ENCODE measurements around the gene CD53.

Gene CD53

DNA sequence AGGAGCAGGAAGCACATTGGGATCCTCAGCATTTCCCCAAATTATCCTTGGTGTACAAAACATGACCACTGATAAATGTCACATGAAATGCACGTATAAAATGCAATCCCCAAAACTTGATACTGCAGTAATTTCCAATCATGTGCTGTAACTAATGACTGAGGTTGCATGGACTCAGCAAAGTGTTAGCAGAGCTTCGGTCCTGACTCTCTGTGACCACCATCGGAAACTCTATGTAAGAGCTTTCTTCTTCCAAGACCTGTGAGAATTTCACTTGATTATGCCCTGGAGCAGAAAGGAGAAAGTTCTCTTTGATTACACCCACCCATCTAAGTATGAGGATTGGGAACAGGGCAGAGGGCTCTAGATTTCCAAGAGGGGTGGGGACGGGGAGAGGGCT lies 908 bp downstream of the CD53 start:
- H3K36me3 ChIP-seq (ENCODE audit: insufficient read depth, low read length), result peaks cover 19% of the 10 kb centered on the region
- TF ChIP-seq, protein P1, sequence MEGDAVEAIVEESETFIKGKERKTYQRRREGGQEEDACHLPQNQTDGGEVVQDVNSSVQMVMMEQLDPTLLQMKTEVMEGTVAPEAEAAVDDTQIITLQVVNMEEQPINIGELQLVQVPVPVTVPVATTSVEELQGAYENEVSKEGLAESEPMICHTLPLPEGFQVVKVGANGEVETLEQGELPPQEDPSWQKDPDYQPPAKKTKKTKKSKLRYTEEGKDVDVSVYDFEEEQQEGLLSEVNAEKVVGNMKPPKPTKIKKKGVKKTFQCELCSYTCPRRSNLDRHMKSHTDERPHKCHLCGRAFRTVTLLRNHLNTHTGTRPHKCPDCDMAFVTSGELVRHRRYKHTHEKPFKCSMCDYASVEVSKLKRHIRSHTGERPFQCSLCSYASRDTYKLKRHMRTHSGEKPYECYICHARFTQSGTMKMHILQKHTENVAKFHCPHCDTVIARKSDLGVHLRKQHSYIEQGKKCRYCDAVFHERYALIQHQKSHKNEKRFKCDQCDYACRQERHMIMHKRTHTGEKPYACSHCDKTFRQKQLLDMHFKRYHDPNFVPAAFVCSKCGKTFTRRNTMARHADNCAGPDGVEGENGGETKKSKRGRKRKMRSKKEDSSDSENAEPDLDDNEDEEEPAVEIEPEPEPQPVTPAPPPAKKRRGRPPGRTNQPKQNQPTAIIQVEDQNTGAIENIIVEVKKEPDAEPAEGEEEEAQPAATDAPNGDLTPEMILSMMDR (IDR thresholded peaks at IDR 0.05; ENCODE audit: low read length), result no peak
- TF ChIP-seq EZH2 (IDR thresholded peaks at IDR 0.05; ENCODE audit: borderline replicate concordance, low read length), result no peak
- peak overlapping the region; percentile 96 for H3K9ac ChIP-seq (ENCODE audit: low read length)
- H3K27ac ChIP-seq (ENCODE audit: low read depth, low read length, poor library complexity, severe bottlenecking), result peak overlapping the region; percentile 97
- no peak overlapping the region for H2AFZ ChIP-seq (ENCODE audit: low read length)
- H3K9me3 ChIP-seq (ENCODE audit: low read length), result no peaks in the 10 kb centered on the region
- H4K20me1 ChIP-seq (ENCODE audit: insufficient read depth, low read length), result no peaks in the 10 kb centered on the region
- H3K4me2 ChIP-seq (ENCODE audit: low read length), result peak overlapping the region; percentile 99
- H3K79me2 ChIP-seq (ENCODE audit: insufficient read depth, low read length), result peaks cover 60% of the 10 kb centered on the region
- peaks cover 67% of the 10 kb centered on the region for H3K4me1 ChIP-seq (ENCODE audit: insufficient read depth, low read length, severe bottlenecking)
- no peaks in the 10 kb centered on the region for H3K9me2 ChIP-seq (ENCODE audit: low read depth, low read length)
- H3K4me3 ChIP-seq (ENCODE audit: low read depth, low read length, poor library complexity, severe bottlenecking), result peak overlapping the region; percentile 92
- H3F3A ChIP-seq (ENCODE audit: insufficient read depth, low read length), result no peaks in the 10 kb centered on the region
- H3K27me3 ChIP-seq (ENCODE audit: insufficient read depth, low read length), result no peaks in the 10 kb centered on the region

DNA sequence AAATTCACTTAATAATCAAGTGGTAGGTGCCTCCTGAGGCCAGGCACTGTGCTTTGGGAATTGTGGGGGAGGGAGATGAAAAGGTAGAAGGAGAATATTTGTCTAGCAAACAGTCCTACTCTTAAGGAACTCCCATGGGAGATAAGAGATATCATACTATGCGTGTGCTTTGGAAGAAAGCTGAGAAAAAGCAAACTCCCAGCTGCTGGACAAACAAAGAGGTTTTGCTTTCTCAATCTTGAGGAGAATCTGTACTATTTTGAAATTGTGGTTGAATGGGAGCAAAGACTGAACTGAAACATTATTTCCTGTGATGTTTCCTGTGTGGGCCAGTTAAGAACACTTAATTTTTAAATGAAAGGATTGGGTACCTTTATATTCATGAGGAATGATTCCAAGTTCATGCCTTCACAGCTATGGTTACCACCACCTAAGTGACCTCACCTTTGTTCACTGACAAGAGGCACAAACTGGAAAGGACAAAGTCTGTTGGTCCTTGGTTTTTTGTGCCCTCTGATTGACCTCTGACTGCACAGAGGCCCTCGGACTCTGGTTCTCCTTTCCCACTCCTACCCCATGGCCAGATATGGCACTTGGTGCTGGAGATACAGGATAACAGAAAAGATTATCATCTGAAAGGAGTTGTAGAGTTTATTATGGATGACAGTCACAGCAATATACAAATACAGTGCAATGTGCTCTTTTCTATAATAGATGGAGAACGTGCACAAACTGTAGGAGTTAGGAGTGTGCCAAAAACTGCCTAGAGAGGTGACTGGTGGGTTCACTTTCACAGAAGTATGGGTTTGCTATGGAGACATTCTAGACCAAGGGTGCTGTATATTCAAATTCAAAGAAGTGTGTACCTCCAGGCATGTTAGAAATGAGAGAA lies 1.6 kb downstream of the CD53 start:
- no peak for TF ChIP-seq EZH2 (IDR thresholded peaks at IDR 0.05; ENCODE audit: borderline replicate concordance, low read length)
- TF ChIP-seq, protein P1 (IDR thresholded peaks at IDR 0.05; ENCODE audit: low read length), result no peak
- Histone ChIP-seq H3K27ac (ENCODE audit: low read depth, low read length, poor library complexity, severe bottlenecking) (peak overlapping the region; percentile 97), H3K9me3 (ENCODE audit: low read length) (no peaks in the 10 kb centered on the region), H3K79me2 (ENCODE audit: insufficient read depth, low read length) (peaks cover 67% of the 10 kb centered on the region), H3K4me1 (ENCODE audit: insufficient read depth, low read length, severe bottlenecking) (peaks cover 74% of the 10 kb centered on the region), H3K27me3 (ENCODE audit: insufficient read depth, low read length) (no peaks in the 10 kb centered on the region), H3K4me3 (ENCODE audit: low read depth, low read length, poor library complexity, severe bottlenecking) (peak overlapping the region; percentile 92), H2AFZ (ENCODE audit: low read length) (no peak overlapping the region), H3F3A (ENCODE audit: insufficient read depth, low read length) (no peaks in the 10 kb centered on the region), H3K4me2 (ENCODE audit: low read length) (peak overlapping the region; percentile 99), H3K36me3 (ENCODE audit: insufficient read depth, low read length) (peaks cover 25% of the 10 kb centered on the region), H4K20me1 (ENCODE audit: insufficient read depth, low read length) (no peaks in the 10 kb centered on the region), H3K9ac (ENCODE audit: low read length) (peak overlapping the region; percentile 96), H3K9me2 (ENCODE audit: low read depth, low read length) (no peaks in the 10 kb centered on the region)

DNA sequence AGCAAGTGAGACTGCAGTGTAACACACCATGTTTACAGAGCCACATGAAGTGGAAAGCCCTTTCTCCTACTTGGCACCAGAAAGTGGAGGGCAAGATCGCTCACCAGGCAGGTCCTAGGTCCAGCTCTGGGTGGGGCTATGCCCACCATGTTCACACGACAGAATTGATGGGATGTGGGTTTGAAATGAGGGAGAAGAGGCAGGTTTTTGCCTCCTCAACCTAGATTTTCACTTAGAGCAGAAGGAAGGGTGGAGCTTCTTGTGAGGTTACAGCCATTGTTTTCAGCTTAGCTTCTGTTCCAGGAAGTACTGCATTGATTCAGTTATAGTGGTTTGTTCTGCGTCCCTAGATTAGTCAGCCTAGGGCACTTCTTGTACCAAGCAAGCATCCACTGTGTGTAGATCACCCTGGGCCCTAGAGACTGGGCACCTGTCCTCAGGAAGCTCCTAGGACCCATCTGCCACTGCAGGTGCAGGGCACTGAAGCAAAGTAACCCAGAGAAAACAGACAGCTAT lies 2.3 kb downstream of the CD53 start:
- Histone ChIP-seq H3K27me3 (ENCODE audit: insufficient read depth, low read length) (no peaks in the 10 kb centered on the region), H3K9me2 (ENCODE audit: low read depth, low read length) (no peaks in the 10 kb centered on the region), H3K4me3 (ENCODE audit: low read depth, low read length, poor library complexity, severe bottlenecking) (peak overlapping the region; percentile 92), H3K9ac (ENCODE audit: low read length) (peak overlapping the region; percentile 96), H3K4me2 (ENCODE audit: low read length) (peak overlapping the region; percentile 99), H3K36me3 (ENCODE audit: insufficient read depth, low read length) (peaks cover 28% of the 10 kb centered on the region), H4K20me1 (ENCODE audit: insufficient read depth, low read length) (no peaks in the 10 kb centered on the region), H3K9me3 (ENCODE audit: low read length) (no peaks in the 10 kb centered on the region), H3F3A (ENCODE audit: insufficient read depth, low read length) (0 out of 2 replicates have a peak, but pooled peaks cover 2% of the 10 kb centered on the region), H3K27ac (ENCODE audit: low read depth, low read length, poor library complexity, severe bottlenecking) (peak overlapping the region; percentile 97), H2AFZ (ENCODE audit: low read length) (no peak overlapping the region), H3K4me1 (ENCODE audit: insufficient read depth, low read length, severe bottlenecking) (peaks cover 81% of the 10 kb centered on the region), H3K79me2 (ENCODE audit: insufficient read depth, low read length) (peaks cover 74% of the 10 kb centered on the region)
- TF ChIP-seq EZH2 (IDR thresholded peaks at IDR 0.05; ENCODE audit: borderline replicate concordance, low read length), result no peak
- TF ChIP-seq, protein P1 (IDR thresholded peaks at IDR 0.05; ENCODE audit: low read length), result no peak
